Measurements from ENCODE around the gene LIMCH1.

GRCh38 chr4:41643331-41643730 is 105.4 kb downstream of the LIMCH1 start:
- TF ChIP-seq CTCF (IDR thresholded peaks at IDR 0.05), result no peak
- no peak for TF ChIP-seq EP300 (IDR thresholded peaks at IDR 0.05)

All from suprapubic skin (tissue), 3 donors.